H1 (cell line): ENCODE data around the gene FSTL4. TPM values are rescaled to one million over a fixed set of nuclear protein-coding genes. Genes with fewer than 3 reads are reported as not detected.

ENCODE experiments used
- GTF2F1 ChIP-seq: IDR thresholded peaks from 2 replicates; pipeline ENCODE4 v1.6.1; 2012; ENCODE audit warnings: low read depth, low read length, improper control_type of control experiment, borderline replicate concordance
- polyA plus RNA-seq, 7 experiments: library from polyadenylated mRNA; depleted of rRNA in 3 of 7; stranded (reverse) in 5 of 7; unstranded in 2 of 7; fragments of >200 nt in 5 of 7; fragments of 200-250 nt in 2 of 7; gene quantifications; 1 replicate in 5 of 7; 2 replicates in 1 of 7; 4 replicates in 1 of 7; pipeline versions ENCODE4 v1.2.1 to v1.2.3, GENCODE V29; 2011 to 2013; ENCODE audit warnings: missing spikeins in 2 of 7, mixed read lengths in 2 of 7
- total RNA-seq: library from RNA; stranded (reverse); fragmentation: NEBNext Ultra II Directional; extraction: Animal tissue kit (Norgen Biotek cat#: 25700); gene quantifications from 2 replicates; pipeline ENCODE4 v1.2.1, GENCODE V29; 2021

The FSTL4 gene
- total and polyA plus RNA-seq, 2 of the 8 experiments (the other 6 are each of a cell fraction or from before 2014, with no cell fraction given), result 3.1 to 4.1 TPM

GRCh38 chr5:133466556-133467334, 145.6 kb downstream of the FSTL4 start (continued):
- no peak for TF ChIP-seq GTF2F1
